IgD-negative memory B cell (primary cell): ENCODE measurements around the gene STUM. TPM values are rescaled to one million over a fixed set of nuclear protein-coding genes. Genes with fewer than 3 reads are reported as not detected.

Experiments used
- H3K27ac Mint-ChIP-seq, 3 donors: one replicate each; pipeline ENCODE4 v1.8.0; 2020 to 2022; ENCODE audit warnings: mild to moderate bottlenecking in 3 of 3, mixed read lengths in 3 of 3, moderate library complexity in 1 of 3
- H3K27me3 Mint-ChIP-seq: one replicate; pipeline ENCODE4 v1.8.0; 2021; ENCODE audit warnings: mixed read lengths
- H3K36me3 Mint-ChIP-seq: one replicate; pipeline ENCODE4 v1.8.0; 2020; ENCODE audit warnings: mild to moderate bottlenecking, mixed read lengths
- H3K4me1 Mint-ChIP-seq, 3 donors: one replicate each; pipeline ENCODE4 v1.8.0; 2020 to 2022; ENCODE audit warnings: mixed read lengths in 3 of 3, mild to moderate bottlenecking in 1 of 3
- H3K4me3 Mint-ChIP-seq, 4 donors: one replicate each; pipeline ENCODE4 v1.8.0; 2020 to 2022; ENCODE audit warnings: mild to moderate bottlenecking in 4 of 4, mixed read lengths in 4 of 4, moderate library complexity in 3 of 4
- H3K9me3 Mint-ChIP-seq, 3 donors: one replicate each; pipeline ENCODE4 v1.8.0; 2020 to 2021; ENCODE audit warnings: mixed read lengths in 3 of 3, mild to moderate bottlenecking in 1 of 3
- polyA plus RNA-seq: library from polyadenylated mRNA; unstranded; fragments of 300-500 nt; fragmentation: Illumina TruSeq; gene quantifications from one replicate; pipeline ENCODE4 v1.2.3, GENCODE V29; 2021

The STUM gene
- polyA plus RNA-seq, 1 donor from 2014 or later, result not detected

DNA sequence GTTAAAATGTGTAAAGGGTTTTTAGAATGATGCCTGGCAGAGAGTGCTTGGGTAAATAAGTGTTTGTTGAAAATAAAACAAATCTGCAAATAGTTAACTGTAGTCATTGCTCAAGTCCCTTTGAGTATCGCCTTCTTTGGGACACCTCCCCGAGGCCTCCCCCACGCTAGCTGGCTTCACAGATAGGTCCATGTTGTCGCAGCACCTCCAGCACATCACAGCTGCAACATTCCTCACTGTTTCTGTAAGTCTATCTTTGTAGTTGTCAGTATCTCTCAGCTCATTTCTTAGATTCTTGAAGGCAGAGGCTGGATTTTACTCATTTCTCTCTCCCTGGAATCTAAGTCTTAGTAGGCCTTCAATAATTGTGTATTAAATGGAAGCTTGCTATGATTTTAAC is 1.6 kb upstream of the STUM start:
- peaks cover 0 to 15% (median 12%) of the 10 kb centered on the region in 3 donors for H3K4me1 Mint-ChIP-seq
- H3K27ac Mint-ChIP-seq, result no peak overlapping the region
- peaks cover 30% of the 10 kb centered on the region for H3K27me3 Mint-ChIP-seq
- H3K4me3 Mint-ChIP-seq, result no peak overlapping the region
- H3K9me3 Mint-ChIP-seq, result no peaks in the 10 kb centered on the region
- H3K36me3 Mint-ChIP-seq, result no peaks in the 10 kb centered on the region

DNA sequence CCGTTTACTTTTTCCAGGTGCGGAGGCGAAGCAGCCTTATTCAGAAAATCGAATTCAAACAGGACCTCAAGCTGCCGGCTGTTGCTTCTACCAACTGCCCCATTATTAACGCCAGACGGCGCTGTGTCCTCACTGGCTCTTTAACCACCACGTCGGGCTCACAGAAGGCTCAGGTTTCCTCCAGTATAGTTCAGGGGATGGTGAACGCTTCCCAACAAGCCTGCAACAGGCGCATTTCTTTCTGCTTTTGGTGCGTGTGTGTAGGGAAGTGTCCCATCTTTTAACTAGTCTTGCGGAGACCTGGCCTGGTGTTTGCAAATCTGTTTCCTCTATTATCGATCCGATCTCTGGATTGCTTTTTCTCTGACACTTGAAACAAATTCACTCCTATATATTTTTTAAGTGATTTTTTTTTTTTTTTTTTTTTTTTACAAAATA is 791 bp upstream of the STUM start:
- Mint-ChIP-seq H3K27ac (no peak overlapping the region), H3K27me3 (peaks cover 29% of the 10 kb centered on the region), H3K9me3 (no peaks in the 10 kb centered on the region), H3K4me3 (peak overlapping the region in 3 of 4 donors; percentile 34 to 90 (median 86)), H3K4me1 (peaks cover 0 to 15% (median 12%) of the 10 kb centered on the region in 3 donors), H3K36me3 (no peaks in the 10 kb centered on the region)

DNA sequence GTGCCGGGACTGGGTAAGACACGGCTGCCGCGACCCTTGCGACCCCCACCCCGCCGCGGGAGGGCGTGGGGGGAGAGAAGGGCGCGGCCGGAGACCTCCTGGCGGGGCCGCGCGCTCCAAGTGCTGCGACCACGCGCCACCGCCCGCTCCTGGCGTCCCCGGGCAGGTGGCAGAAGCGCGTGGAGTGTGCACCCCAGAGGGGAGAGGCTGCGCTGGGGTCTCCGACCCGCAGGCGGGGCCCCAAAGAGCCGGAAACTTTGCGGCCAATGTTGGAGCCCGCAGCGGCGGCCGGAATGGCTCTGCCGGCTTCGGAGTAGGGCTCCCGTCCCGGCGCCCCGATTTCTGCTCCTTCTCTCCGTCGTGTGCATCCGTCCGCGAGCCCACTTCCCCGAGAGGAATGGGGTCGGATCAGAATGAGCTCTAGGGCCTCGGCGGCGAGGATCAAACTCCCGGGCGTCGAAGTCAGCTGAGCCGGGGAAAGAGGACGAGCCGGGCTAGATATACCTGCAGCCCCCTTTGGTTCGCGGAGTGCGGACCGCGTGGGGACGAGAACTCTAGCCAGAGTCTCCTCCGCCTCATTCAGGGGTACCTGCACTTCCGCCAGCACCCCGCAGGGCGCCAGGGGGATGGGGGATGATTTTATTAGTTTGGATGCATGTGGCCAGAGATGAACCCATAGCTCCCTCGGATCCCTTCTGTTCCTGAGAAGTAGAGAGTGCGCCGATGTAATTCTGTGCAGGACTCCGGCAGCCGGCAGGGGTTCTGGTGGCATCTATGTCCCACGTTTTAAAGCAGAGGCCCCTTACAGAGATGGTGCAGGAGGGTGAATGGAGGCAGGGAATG is 751 bp downstream of the STUM start:
- Mint-ChIP-seq H3K4me1 (peaks cover 0 to 15% (median 12%) of the 10 kb centered on the region in 3 donors), H3K27ac (no peak overlapping the region), H3K4me3 (peak overlapping the region; percentile 77 to 88 (median 83)), H3K9me3 (no peaks in the 10 kb centered on the region), H3K36me3 (no peaks in the 10 kb centered on the region), H3K27me3 (peaks cover 32% of the 10 kb centered on the region)

DNA sequence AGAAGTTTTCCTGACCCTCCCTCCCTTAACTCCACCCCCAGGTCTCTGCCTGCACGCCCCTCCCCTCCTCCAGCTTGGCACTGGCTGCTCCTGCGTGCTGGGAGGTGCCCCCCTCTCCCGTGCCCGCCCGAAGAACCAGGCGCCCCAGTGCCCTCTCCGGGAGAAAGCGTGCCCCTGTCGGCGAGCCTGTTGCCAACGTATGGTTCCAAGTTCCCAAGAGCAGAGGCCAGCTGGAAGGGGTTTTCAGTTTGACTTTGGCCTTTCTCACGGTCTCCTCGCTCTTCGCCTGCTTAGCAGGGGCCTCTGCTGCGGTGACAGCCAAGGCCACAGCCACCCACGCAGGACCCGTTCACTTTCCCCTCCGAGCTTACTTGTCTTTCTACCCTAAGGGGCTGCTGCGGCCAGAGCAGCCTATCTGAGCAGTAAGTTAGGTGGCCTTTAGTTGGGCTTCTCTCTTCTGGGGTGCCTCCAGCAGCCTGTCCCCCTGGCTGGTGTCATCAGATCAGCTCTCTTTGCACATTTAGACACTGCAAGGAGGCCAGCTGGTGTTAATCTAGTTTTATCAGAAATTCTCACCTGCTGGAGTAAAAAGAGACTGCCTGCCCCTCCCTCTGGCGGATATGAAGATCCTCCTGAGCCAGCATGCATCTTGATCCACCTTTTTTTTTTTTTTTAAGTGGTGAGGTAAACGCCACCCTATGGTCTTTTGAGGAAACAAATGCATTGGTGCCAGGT is 1.5 kb downstream of the STUM start:
- H3K27me3 Mint-ChIP-seq, result peaks cover 30% of the 10 kb centered on the region
- peak overlapping the region in 1 of 3 donors; percentile 69 for H3K27ac Mint-ChIP-seq
- H3K4me3 Mint-ChIP-seq, result peak overlapping the region; percentile 77 to 94 (median 84)
- H3K36me3 Mint-ChIP-seq, result no peaks in the 10 kb centered on the region
- H3K4me1 Mint-ChIP-seq, result peaks cover 0 to 15% (median 12%) of the 10 kb centered on the region in 3 donors
- H3K9me3 Mint-ChIP-seq, result no peaks in the 10 kb centered on the region

DNA sequence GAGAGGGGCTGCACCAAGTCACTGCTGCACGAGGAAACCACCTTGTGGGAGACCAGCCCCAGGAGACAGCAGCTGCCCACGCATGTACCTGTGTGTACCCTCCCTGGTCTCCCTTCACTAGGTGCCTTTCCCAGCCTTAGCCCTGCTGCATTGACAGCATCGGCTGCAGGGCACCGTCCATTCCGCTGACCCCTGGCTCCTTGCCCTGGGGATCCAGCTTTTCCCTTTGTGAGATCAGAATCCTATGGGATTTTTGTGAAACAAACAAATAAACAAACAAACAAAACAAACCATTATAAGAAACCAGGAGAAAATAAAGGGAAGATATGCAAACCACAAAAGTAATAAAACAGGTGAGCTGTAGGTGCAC is 2.1 kb downstream of the STUM start:
- Mint-ChIP-seq H3K27ac (peak overlapping the region in 1 of 3 donors; percentile 69), H3K9me3 (no peaks in the 10 kb centered on the region), H3K27me3 (peaks cover 27% of the 10 kb centered on the region), H3K4me1 (peaks cover 0 to 15% (median 12%) of the 10 kb centered on the region in 3 donors), H3K4me3 (peak overlapping the region; percentile 77 to 94 (median 84)), H3K36me3 (no peaks in the 10 kb centered on the region)

DNA sequence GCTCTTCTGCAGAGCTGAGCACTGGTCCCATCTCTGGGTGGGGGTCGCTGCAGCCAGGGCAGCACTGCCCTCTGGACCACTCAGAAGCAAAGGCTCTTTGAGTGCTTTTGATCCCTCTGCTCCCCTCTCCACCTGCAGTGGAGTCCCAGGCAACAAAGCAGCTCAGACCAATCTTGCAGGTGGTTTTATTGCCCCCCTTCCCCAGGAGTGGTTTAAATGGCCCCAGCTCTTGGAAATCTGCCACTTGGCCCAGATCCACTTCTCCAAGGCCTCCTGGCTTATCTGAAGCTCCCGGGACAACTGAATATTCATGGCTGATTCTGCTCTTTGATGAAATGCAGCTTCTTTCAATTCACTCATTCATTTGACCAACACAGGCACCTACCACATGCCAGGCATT is 2.7 kb downstream of the STUM start:
- no peaks in the 10 kb centered on the region for H3K9me3 Mint-ChIP-seq
- H3K4me1 Mint-ChIP-seq, result peaks cover 0 to 15% (median 12%) of the 10 kb centered on the region in 3 donors
- H3K4me3 Mint-ChIP-seq, result peak overlapping the region in 1 of 4 donors; percentile 81
- H3K36me3 Mint-ChIP-seq, result no peaks in the 10 kb centered on the region
- no peak overlapping the region for H3K27ac Mint-ChIP-seq
- peaks cover 27% of the 10 kb centered on the region for H3K27me3 Mint-ChIP-seq

DNA sequence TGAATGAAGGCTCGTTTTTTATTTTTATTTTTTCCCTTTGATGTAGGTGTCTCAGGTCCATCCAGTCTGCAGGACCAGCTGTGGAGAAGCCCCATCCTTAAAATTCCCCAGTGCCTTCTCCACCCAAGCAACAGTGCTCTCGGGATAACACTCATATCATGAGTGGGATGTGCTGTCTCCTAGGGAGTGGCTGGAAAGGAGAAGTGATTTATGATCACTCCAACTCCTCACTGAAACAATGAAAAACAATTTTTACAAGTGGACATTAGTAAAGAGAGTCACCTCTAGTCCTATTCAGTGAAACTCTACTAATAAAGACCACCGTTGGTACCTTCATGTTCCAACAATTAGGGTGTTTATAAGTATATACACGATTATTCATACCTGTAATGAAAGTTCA is 3.5 kb downstream of the STUM start:
- Mint-ChIP-seq H3K9me3 (no peaks in the 10 kb centered on the region), H3K27me3 (peaks cover 29% of the 10 kb centered on the region), H3K4me1 (peaks cover 0 to 15% (median 12%) of the 10 kb centered on the region in 3 donors), H3K27ac (no peak overlapping the region), H3K4me3 (peak overlapping the region in 1 of 4 donors; percentile 30), H3K36me3 (no peaks in the 10 kb centered on the region)

DNA sequence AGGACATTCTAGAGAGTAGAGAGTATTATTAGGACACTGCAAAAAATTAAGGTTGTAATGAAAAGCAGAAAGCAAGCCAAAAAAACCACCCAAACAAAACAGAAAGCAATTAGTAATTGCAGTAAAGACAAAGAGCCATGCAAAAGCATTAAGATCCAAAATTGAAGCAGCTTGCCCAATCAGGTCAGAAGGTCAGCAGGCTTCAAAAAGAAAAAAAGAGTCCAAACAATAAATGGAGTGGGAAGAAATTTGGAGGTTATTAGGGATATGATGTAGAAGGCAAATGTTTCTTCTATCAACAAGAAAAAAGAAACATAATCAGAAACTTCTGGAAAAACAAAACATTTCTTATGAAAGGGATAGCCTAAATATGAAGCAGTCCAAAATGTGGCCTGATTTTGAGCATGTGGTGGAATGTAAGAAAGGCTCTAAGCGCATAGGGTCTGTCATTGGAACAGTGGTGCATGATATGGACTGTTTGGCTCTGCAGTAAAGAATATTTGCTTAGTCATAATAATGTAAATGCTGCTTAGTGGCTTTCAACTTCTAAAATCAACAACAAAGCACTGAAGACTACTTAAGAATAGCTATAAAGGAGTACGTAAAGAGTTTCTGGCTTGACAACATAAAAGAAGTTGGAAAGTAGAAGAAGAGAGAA is 4.8 kb downstream of the STUM start:
- Mint-ChIP-seq H3K27ac (no peak overlapping the region), H3K27me3 (peaks cover 27% of the 10 kb centered on the region), H3K4me3 (no peak overlapping the region), H3K9me3 (peaks cover 0 to 2% (median 0%) of the 10 kb centered on the region in 3 donors), H3K36me3 (no peaks in the 10 kb centered on the region), H3K4me1 (peaks cover 0 to 12% (median 7%) of the 10 kb centered on the region in 3 donors)

DNA sequence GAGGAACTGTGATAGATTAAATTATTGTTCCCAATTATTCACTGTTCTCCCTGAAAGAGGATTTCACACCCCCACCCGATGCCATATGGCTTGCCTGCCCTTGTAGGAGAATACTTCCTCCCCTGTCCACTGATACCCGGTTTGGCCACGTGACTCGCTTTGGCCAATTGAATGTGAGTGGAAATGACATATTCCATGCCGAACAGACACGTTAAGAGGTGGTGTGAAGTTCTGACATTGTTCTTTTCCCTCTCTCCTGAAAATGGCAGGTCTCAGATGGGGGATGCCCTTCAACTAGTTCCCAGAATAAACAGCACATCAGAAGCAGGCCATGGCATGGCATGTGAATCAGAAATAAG is 5.3 kb downstream of the STUM start:
- H3K36me3 Mint-ChIP-seq, result no peaks in the 10 kb centered on the region
- H3K4me1 Mint-ChIP-seq, result peaks cover 0 to 12% (median 7%) of the 10 kb centered on the region in 3 donors
- no peak overlapping the region for H3K4me3 Mint-ChIP-seq
- peaks cover 0 to 2% (median 0%) of the 10 kb centered on the region in 3 donors for H3K9me3 Mint-ChIP-seq
- H3K27ac Mint-ChIP-seq, result no peak overlapping the region
- H3K27me3 Mint-ChIP-seq, result peaks cover 26% of the 10 kb centered on the region

DNA sequence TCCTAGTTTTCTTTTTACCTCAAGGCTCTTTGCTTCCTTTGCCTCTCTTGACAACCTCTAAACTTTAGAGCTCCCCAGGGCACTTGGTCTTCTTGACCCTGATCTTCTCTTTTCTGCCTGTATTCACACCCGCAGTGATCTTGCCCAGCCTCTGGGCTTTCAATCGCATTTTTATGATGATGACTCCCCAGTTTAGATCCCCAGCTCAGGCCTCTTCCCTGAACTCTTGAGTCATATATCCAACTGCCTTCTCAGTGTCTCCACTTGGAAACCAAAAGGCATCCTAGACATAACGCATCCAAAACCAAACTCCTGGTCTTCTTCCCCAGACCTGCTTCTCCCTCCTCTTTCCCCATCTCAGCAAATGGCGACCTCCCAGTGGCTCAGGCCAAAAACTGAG is 6.5 kb downstream of the STUM start:
- H3K27ac Mint-ChIP-seq, result no peak overlapping the region
- H3K36me3 Mint-ChIP-seq, result no peaks in the 10 kb centered on the region
- peaks cover 20% of the 10 kb centered on the region for H3K27me3 Mint-ChIP-seq
- H3K4me1 Mint-ChIP-seq, result peaks cover 0 to 5% (median 5%) of the 10 kb centered on the region in 3 donors
- no peak overlapping the region for H3K4me3 Mint-ChIP-seq
- H3K9me3 Mint-ChIP-seq, result peaks cover 0 to 2% (median 0%) of the 10 kb centered on the region in 3 donors

DNA sequence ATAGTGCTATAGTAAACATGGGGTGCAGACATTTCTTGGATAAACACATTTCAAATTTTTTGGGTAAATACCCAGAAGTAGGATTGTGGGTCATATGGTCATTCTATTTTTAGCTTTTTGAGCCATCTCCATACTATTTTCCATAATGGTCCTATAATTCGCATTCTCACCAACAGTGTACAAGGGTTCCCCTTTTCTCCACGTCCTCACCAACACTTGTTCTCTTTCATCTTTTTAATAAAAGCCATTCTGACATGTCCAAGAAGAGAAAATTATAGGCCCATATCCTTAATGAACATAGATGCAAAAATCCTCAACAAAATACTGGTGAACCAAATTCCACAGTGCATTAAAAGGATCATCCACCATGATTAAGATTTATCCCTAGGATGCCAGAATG is 8.9 kb downstream of the STUM start:
- Mint-ChIP-seq H3K4me1 (peaks cover 0 to 1% (median 0%) of the 10 kb centered on the region in 3 donors), H3K9me3 (peaks cover 0 to 2% (median 1%) of the 10 kb centered on the region in 3 donors), H3K27ac (no peak overlapping the region), H3K4me3 (no peak overlapping the region), H3K27me3 (peaks cover 10% of the 10 kb centered on the region), H3K36me3 (no peaks in the 10 kb centered on the region)

DNA sequence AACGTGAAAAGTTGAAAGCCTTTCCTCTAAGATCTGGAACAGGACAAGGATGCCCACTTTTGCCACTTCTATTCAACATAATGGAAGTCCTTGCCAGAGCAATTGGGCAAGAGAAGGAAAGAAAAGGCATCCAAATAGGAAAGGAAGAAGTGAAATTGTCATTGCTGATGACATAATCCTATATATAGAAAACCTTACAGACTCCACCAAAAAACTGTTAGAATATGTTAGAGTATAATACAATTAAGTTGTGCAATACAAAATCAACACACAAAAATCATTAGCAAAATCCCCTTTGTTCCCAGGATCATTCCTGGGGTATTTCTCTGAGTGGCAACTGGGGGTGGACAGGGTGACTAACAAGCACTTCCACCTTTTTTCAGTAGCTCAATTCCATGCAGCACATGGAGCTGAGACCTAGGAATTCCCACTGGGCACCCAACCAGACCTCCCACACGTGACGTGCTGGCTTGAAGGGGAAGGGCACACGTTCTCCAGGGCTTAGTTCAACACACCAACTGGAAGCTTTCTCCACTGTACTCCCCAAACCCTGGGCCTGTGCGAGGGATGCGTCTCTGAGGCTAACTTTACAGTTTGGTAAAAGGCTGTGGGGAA is 9.6 kb downstream of the STUM start:
- H3K4me1 Mint-ChIP-seq, result peaks cover 0 to 1% (median 0%) of the 10 kb centered on the region in 3 donors
- peaks cover 10% of the 10 kb centered on the region for H3K27me3 Mint-ChIP-seq
- H3K9me3 Mint-ChIP-seq, result peaks cover 0 to 2% (median 1%) of the 10 kb centered on the region in 3 donors
- H3K27ac Mint-ChIP-seq, result no peak overlapping the region
- no peak overlapping the region for H3K4me3 Mint-ChIP-seq
- H3K36me3 Mint-ChIP-seq, result no peaks in the 10 kb centered on the region

DNA sequence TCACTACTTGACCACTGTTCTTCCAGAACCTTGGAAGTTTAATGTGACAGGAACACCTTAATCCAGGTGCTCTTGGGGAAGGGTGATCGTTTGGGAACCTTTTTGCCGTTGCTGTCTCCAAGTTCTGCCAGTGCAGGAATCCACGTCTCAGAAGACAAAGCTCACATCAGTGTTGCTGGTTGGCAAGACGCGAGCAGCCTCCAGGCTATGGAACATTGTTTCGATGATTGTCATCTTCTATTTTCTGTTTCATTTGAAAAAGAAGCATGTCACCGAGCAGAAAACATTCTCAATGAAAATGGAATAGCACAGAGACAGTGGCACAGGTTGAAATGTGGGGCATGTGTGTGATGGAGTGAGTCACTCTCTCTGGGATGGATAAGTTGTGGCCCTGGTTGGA is 11.7 kb downstream of the STUM start:
- Mint-ChIP-seq H3K27ac (no peak overlapping the region), H3K9me3 (peaks cover 0 to 2% (median 1%) of the 10 kb centered on the region in 3 donors), H3K4me1 (peaks cover 0 to 1% (median 0%) of the 10 kb centered on the region in 3 donors), H3K36me3 (no peaks in the 10 kb centered on the region), H3K27me3 (peaks cover 2% of the 10 kb centered on the region), H3K4me3 (no peak overlapping the region)

DNA sequence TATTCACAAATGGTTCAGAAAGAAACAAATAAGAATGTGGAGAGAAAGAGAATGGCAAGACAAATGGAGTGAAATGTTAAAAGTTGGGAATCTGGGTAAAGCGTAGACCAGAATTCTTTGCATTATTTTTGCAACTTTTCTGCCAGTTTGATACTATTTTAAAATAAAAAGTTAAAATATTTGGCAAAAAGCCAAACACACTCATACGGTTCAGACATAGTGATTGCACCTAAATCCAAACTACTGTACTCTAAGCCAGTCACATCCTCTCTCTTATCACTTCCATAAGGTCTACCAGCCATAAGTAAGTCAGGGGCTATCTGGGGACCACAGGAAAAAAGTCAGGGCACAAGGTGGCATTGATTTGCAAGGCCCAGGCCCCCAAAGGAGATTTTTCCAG is 14.4 kb downstream of the STUM start:
- no peak overlapping the region for H3K4me3 Mint-ChIP-seq
- peaks cover 3% of the 10 kb centered on the region for H3K27me3 Mint-ChIP-seq
- no peak overlapping the region for H3K27ac Mint-ChIP-seq
- H3K36me3 Mint-ChIP-seq, result peaks cover under 1% of the 10 kb centered on the region
- peaks cover 0 to 3% (median 0%) of the 10 kb centered on the region in 3 donors for H3K4me1 Mint-ChIP-seq
- peaks cover 0 to 1% (median 0%) of the 10 kb centered on the region in 3 donors for H3K9me3 Mint-ChIP-seq
